GM23338 (cell line): Measurements from ENCODE around the gene CMKLR1. TPM values are rescaled to one million over a fixed set of nuclear protein-coding genes. Genes with fewer than 3 reads are reported as not detected.

Source experiments
- ATAC-seq: fragments of 200-7000 bp; cut with Tn5 transposase; 3 replicates; pipeline ENCODE4 v1.9.1; 2020
- DNase-seq: peaks from one replicate; pipeline ENCODE4 v3.0.0-alpha.2; 2015; ENCODE audit warnings: low spot score
- H2AFZ ChIP-seq: fragments of 200-600 bp; sonication (generic); 2 replicates; pipeline ENCODE4 v1.8.0; 2016; ENCODE audit warnings: antibody characterized with exemption, mild to moderate bottlenecking, moderate library complexity
- H3F3A ChIP-seq: fragments of 200-600 bp; sonication (generic); replicated peaks from 2 replicates; pipeline ENCODE4 v1.8.0; 2017; ENCODE audit warnings: antibody characterized with exemption, mixed run types, low read depth
- H3K27ac ChIP-seq: fragments of 200-600 bp; sonication (generic); 2 replicates; pipeline ENCODE4 v1.6.1; 2016; ENCODE audit warnings: low read depth
- H3K27me3 ChIP-seq: fragments of 200-600 bp; sonication (generic); 2 replicates; pipeline ENCODE4 v1.8.0; 2016; ENCODE audit warnings: mild to moderate bottlenecking, mixed run types, moderate library complexity; ENCODE audit not compliant: insufficient read depth
- H3K36me3 ChIP-seq: fragments of 200-600 bp; sonication (generic); 2 replicates; pipeline ENCODE4 v1.8.0; 2016; ENCODE audit warnings: mild to moderate bottlenecking; ENCODE audit not compliant: insufficient read depth
- H3K4me1 ChIP-seq: fragments of 200-600 bp; sonication (generic); 2 replicates; pipeline ENCODE4 v1.8.0; 2016; ENCODE audit warnings: mild to moderate bottlenecking, moderate library complexity; ENCODE audit not compliant: insufficient read depth
- H3K4me2 ChIP-seq: fragments of 200-600 bp; sonication (generic); 2 replicates; pipeline ENCODE4 v1.7.1; 2017; ENCODE audit warnings: mixed run types
- H3K4me3 ChIP-seq: fragments of 200-600 bp; sonication (generic); 2 replicates; pipeline ENCODE4 v1.6.1; 2016; ENCODE audit warnings: mixed run types
- H3K79me2 ChIP-seq: fragments of 200-600 bp; sonication (generic); replicated peaks from 2 replicates; pipeline ENCODE4 v1.8.0; 2017; ENCODE audit warnings: mild to moderate bottlenecking; ENCODE audit not compliant: insufficient read depth
- H3K9me2 ChIP-seq: fragments of 200-600 bp; sonication (generic); 2 replicates; pipeline ENCODE4 v1.8.0; 2017; ENCODE audit not compliant: insufficient read depth
- H4K20me1 ChIP-seq: fragments of 200-600 bp; sonication (generic); replicated peaks from 2 replicates; pipeline ENCODE4 v1.8.0; 2017; ENCODE audit warnings: mild to moderate bottlenecking; ENCODE audit not compliant: insufficient read depth
- H3K27ac Mint-ChIP-seq: 2 replicates; pipeline ENCODE4 v1.8.0; 2020; ENCODE audit warnings: inconsistent platforms, mild to moderate bottlenecking, moderate library complexity, mixed read lengths
- H3K27me3 Mint-ChIP-seq: 3 replicates; pipeline ENCODE4 v1.8.0; 2022; ENCODE audit warnings: low read depth, mild to moderate bottlenecking, moderate library complexity, mixed read lengths, inconsistent platforms; ENCODE audit not compliant: insufficient read depth, poor library complexity
- H3K36me3 Mint-ChIP-seq: 3 replicates; pipeline ENCODE4 v1.8.0; 2021; ENCODE audit warnings: low read depth, mild to moderate bottlenecking, inconsistent platforms, moderate library complexity, mixed read lengths
- H3K4me1 Mint-ChIP-seq: 3 replicates; pipeline ENCODE4 v1.8.0; 2020; ENCODE audit warnings: mild to moderate bottlenecking, inconsistent platforms, mixed read lengths
- H3K4me3 Mint-ChIP-seq: 3 replicates; pipeline ENCODE4 v1.8.0; 2021; ENCODE audit warnings: moderate library complexity, mild to moderate bottlenecking, inconsistent platforms, mixed read lengths
- H3K9me3 Mint-ChIP-seq: 3 replicates; pipeline ENCODE4 v1.8.0; 2020; ENCODE audit warnings: moderate library complexity, mild to moderate bottlenecking, inconsistent platforms, mixed read lengths
- CREB1 ChIP-seq: fragments of 250-450 bp; sonication (Bioruptor Pico); IDR thresholded peaks from 2 replicates; pipeline ENCODE4 v1.5.0; 2020; ENCODE audit warnings: low read depth, mild to moderate bottlenecking, moderate library complexity
- CTCF ChIP-seq, 2 experiments: fragments of 200-600 bp in 1 of 2; sonication (generic) in 1 of 2; conservative IDR thresholded peaks; 2 replicates each; pipeline versions ENCODE4 v1.5.1 to v1.6.1; 2016 to 2017; ENCODE audit warnings: antibody characterized with exemption in 2 of 2, low read depth in 2 of 2, mild to moderate bottlenecking in 2 of 2, moderate library complexity in 1 of 2
- EZH2 ChIP-seq: fragments of 200-600 bp; sonication (generic); IDR thresholded peaks from one replicate; pipeline ENCODE4 v1.8.0; 2017; ENCODE audit warnings: antibody characterized with exemption, mild to moderate bottlenecking, low read depth; ENCODE audit not compliant: unreplicated experiment
- EZH2phosphoT487 ChIP-seq: fragments of 200-600 bp; sonication (generic); IDR thresholded peaks from one replicate; pipeline ENCODE4 v1.8.1; 2018; ENCODE audit warnings: antibody characterized with exemption; ENCODE audit not compliant: unreplicated experiment
- NANOG ChIP-seq: IDR thresholded peaks from 2 replicates; pipeline ENCODE4 v1.6.1; 2016; ENCODE audit warnings: antibody characterized with exemption, borderline replicate concordance
- POLR2AphosphoS5 ChIP-seq: IDR thresholded peaks from 2 replicates; pipeline ENCODE4 v1.6.1; 2016; ENCODE audit warnings: antibody characterized with exemption, low read depth
- REST ChIP-seq: IDR thresholded peaks from one replicate; pipeline ENCODE4 v1.6.1; 2018; ENCODE audit warnings: antibody characterized with exemption; ENCODE audit not compliant: unreplicated experiment
- ZNF462 ChIP-seq: fragments of 250-450 bp; sonication (Bioruptor Pico); IDR thresholded peaks from 2 replicates; pipeline ENCODE4 v1.5.0; 2020; ENCODE audit warnings: mild to moderate bottlenecking, moderate library complexity
- polyA plus RNA-seq: library from polyadenylated mRNA; unstranded; fragments of >200 nt; fragmentation: Nextera tagmentation; extraction: Ambion mirVana; gene quantifications from 2 replicates; pipeline ENCODE4 v1.2.1, GENCODE V29; 2016
- total RNA-seq: library from RNA; depleted of rRNA; stranded (reverse); fragments of >200 nt; shearing (Covaris generic); gene quantifications from 2 replicates; pipeline ENCODE4 v1.2.3, GENCODE V29; 2014

CMKLR1 gene
- total and polyA plus RNA-seq, 2 experiments from 2014 or later, result 0.40 to 2.6 TPM

GRCh38 chr12:108316176-108317086 lies 22.7 kb downstream of the CMKLR1 start (continued):
- TF ChIP-seq ZNF462 (peak; percentile 36), CTCF (conservative IDR thresholded peaks at IDR 0.05; ENCODE audit: low read depth in 2 of 2) (peak in 1 of 2 experiments; percentile 41; a peak in 2 of 4 replicates), CREB1 (no peak), EZH2 (no peak)

- peaks cover 13% of the 10 kb centered on the region for H3K9me2 ChIP-seq
- H3K9me3 Mint-ChIP-seq, result no peaks in the 10 kb centered on the region
- H3K4me1 Mint-ChIP-seq, result peaks cover 38% of the 10 kb centered on the region
- peaks cover 4% of the 10 kb centered on the region for H3K27me3 Mint-ChIP-seq
- H3F3A ChIP-seq, result 0 out of 2 replicates have a peak, but pooled peaks cover 5% of the 10 kb centered on the region
- no peaks in the 10 kb centered on the region for H4K20me1 ChIP-seq
- no peaks in the 10 kb centered on the region for H3K36me3 Mint-ChIP-seq
- H3K4me3 Mint-ChIP-seq, result no peak overlapping the region
- ATAC-seq (no peak), DNase-seq (no peak)
- no peaks in the 10 kb centered on the region for H3K27me3 ChIP-seq
- peak overlapping the region; percentile 84; the same call in 1 of the 2 replicates for H3K27ac ChIP-seq
- no peaks in the 10 kb centered on the region for H3K36me3 ChIP-seq
- no peak overlapping the region for H2AFZ ChIP-seq
- no peak overlapping the region for H3K4me3 ChIP-seq
- H3K79me2 ChIP-seq, result no peaks in the 10 kb centered on the region
- peak overlapping the region; percentile 53; the same call in 1 of the 2 replicates for H3K27ac Mint-ChIP-seq
- H3K4me2 ChIP-seq, result no peak overlapping the region
- H3K4me1 ChIP-seq, result peaks cover 35% of the 10 kb centered on the region
- TF ChIP-seq NANOG (no peak), POLR2AphosphoS5 (no peak), CTCF (conservative IDR thresholded peaks at IDR 0.05; ENCODE audit: low read depth in 2 of 2) (no peak), EZH2phosphoT487 (no peak), REST (no peak)
These were observed 23.5 kb downstream of the CMKLR1 start for GRCh38 chr12:108315486-108316105.
